HG02588 (cell line): Measurements from ENCODE around the gene DDA1.

Experiments
- ATAC-seq: cut with Tn5 transposase; IDR thresholded peaks from one replicate; pipeline ENCODE4 v1.9.1; 2021; ENCODE audit warnings: mild to moderate bottlenecking, moderate library complexity; ENCODE audit not compliant: unreplicated experiment

The DDA1 gene

GRCh38 chr19:17309965-17310461 lies 650 bp downstream of the DDA1 start:
- ATAC-seq = no peak

GRCh38 chr19:17311455-17312188 lies 2.3 kb downstream of the DDA1 start:
- ATAC-seq = no peak

DNA sequence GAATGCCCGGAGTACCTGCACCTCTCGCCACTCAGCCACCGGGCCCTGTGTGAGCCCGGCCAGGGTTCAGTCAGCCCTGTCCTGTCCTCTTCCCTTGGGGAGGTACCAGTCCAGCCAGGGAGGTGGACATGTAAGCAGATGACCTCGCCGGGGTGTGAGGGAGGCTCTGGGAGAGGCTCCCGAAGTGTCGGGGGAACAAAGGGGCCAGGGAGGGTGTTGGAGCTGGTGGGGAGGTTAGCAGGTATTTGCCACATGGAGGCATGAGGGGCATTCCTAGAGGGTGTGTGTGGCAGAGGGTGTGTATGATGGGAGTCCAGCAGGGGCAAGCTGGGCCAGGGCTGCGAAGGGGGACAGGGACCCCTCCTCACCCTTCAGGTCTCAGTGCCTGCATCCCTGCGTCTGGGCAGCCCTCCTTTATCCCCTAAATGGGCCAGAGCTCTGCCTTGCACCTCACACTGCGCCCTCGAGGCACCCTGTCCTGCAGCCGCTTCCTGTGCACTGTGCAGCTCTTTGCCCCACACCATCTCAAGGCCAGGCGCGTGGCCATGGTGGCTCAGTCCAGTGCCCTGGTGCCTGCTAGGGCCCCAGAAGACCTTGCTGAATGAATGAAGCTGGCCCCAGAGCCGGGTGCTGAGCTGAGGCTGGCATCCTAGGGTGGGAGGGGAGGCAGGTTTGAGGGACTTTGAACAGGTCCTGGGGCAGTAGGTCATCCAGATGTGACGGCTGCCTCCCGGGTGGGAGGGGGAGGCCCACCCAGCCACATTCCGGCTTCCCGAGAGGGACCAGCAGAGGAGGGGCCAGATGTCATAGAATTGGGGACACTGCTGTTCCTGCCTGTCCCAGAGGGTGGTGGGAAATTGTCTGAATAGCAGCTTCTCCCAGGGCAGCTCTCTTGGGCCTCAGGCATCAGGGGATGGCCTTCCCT lies 3.1 kb downstream of the DDA1 start:
- no peak for ATAC-seq

- ATAC-seq = no peak
Observed at GRCh38 chr19:17314007-17314593, 4.7 kb downstream of the DDA1 start.

DNA sequence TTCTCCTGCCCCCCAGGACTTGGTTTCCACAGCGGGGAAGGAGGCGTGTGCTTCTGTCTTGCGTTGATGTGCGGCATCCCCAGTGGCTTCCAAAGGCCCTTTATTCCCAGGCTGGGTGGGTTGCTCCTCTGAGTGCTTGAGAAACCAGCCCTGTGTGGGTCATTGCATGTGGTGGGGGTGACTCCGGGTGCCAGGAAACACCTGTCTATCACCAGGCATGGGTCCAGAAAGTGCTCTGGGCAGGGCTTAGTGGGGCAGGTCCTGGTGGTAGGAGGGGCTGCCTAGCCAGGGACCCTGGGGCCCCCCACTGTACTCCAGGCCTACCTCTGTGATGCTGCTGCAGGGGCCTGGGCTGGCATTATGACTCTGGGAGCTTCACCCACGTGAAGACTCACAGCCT lies 9.6 kb downstream of the DDA1 start:
- no peak for ATAC-seq

DNA sequence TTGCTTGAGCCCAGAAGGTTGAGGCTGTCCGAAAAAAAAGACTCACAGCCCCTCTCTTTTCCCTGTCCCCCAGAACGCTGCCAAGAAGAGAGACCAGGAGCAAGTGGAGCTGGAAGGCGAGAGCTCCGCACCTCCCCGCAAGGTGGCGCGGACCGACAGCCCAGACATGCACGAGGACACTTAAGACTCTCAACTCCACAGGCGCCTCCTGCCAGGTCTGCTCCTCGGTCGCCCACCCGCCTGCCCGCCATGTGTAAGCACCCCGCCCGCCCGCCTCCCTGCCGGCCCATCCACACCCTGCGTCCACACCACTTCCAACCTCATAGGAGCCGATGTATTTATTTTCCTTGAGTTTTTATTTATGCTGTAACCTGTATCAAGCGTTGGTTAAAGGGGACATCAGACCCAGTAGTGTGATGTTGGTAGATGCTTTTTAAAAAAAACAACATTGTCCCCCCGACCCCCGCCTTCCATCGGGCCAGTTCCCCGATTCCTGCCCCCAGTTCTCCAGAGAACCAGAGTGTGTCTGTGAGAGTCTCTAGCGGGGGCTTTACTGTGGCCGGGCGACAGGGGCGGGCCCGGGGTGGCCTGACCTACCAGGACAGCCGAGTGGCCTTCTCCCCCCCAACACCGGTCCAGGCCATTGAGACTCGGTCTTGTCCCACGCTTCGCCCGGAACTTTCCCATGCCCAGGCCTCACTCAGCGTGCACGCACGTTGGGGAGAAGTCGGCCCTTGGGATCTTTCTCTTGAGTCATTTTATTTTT lies 10.3 kb downstream of the DDA1 start:
- no peak for ATAC-seq

DNA sequence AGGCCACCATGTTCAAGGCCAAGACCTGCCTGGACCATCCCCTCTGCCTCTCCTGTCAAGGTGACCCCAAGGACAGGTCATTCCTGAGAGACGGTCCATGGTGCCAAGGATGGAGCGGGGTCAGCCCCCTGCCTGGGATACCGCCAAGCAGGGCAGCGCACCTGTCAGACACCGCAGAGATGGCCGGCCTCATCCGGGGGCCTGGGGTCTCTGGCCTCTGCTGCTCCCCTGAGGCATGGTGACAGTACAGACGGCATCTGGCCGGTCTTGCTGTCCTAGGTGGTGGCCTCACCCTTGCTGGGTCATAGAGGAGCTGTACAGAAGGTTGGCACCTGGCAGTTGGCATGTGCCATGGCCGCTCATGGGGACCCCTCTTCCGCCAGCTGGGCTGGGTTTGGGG lies 11.1 kb downstream of the DDA1 start:
- no peak for ATAC-seq

GRCh38 chr19:17321655-17322489 lies 12.5 kb downstream of the DDA1 start:
- no peak for ATAC-seq

GRCh38 chr19:17322854-17323253 lies 13.5 kb downstream of the DDA1 start:
- ATAC-seq = no peak

DNA sequence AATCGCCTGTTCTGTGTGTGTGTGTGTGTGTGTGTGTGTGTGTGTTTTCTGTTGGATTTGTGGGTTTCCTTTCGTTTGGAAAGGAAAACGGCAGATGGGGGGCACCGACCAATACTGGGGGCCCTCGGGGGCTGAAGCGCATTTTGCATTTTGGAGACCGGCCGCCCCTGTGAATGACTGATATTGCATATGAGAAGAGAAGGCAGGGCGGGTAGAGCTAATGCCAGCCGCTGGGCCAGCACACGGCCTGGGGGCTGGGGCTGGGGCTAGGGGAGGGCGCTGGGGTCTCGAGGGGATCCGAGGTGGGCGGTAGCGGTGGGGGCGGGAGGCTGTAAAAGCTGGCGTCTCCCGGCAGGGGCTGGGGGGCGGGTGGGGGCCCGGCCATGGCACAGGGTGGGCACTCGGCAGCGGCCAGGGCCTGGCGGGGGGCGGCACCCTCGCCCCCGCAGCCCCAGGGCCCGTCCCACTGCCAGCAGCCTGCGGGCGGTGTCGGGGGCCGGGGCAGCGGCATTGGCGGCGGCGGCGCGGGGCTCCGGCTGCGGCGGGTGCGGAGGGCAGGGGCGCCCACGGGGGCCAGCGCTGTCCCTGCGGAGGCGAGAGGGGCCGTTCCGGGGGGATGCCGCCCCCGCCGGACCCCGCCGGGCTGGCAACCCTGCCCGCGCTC lies 14.1 kb downstream of the DDA1 start:
- ATAC-seq = no peak

- no peak for ATAC-seq
Observed at GRCh38 chr19:17323964-17324332, 14.6 kb downstream of the DDA1 start.

GRCh38 chr19:17324357-17325114 lies 15.2 kb downstream of the DDA1 start:
- ATAC-seq = no peak

- no peak for ATAC-seq
Observed at GRCh38 chr19:17325133-17325532, 15.8 kb downstream of the DDA1 start.

- ATAC-seq = no peak
Observed at GRCh38 chr19:17325881-17326594, 16.7 kb downstream of the DDA1 start.

DNA sequence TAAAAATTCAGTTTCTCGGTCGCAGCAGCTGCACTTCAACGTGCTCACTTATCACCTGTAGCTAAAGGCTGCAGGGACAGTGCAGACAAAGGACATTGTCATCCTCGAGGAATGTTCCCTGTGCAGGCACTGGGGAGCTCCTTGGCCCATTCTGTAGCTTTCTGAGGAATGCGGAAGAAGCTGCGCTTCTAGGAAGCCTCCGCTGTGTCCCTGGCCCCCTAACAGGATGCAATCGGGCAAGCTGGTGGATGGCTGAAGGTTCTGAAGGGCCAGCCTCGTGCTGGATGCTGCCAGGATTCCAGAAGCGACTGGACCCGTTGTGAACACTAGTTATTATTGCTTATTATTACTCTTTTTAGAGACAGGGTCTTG lies 17.2 kb downstream of the DDA1 start:
- no peak for ATAC-seq

- ATAC-seq = no peak
Observed at GRCh38 chr19:17327068-17327653, 17.8 kb downstream of the DDA1 start.

GRCh38 chr19:17327654-17328516 lies 18.5 kb downstream of the DDA1 start:
- no peak for ATAC-seq
